ENCODE results near the gene B4GALNT4. TPM values are rescaled to one million over a fixed set of nuclear protein-coding genes. Genes with fewer than 3 reads are reported as not detected.

The B4GALNT4 gene
- total and polyA plus RNA-seq, 12 donors, result 0.09 to 1.7 (median 0.56) TPM; not detected in 3

- Histone ChIP-seq H3K9me3 (peaks cover 0 to 2% (median 0%) of the 10 kb centered on the region in 11 donors), H3K27ac (no peak overlapping the region), H3K36me3 (no peaks in the 10 kb centered on the region), H3K4me1 (no peaks in the 10 kb centered on the region), H3K27me3 (peaks cover 0 to 57% (median 8%) of the 10 kb centered on the region in 7 donors), H3K4me3 (no peak overlapping the region)
- 88 to 91% methylated on average over 9 to 14 of the region's 14 CpGs for WGBS, 2 donors
- peak in 1 of 2 donors; percentile 7 for DNase-seq
- no peak for ATAC-seq
- intact Hi-C loops (cut with DNase I), result no loop called here
- TF ChIP-seq, protein P1, sequence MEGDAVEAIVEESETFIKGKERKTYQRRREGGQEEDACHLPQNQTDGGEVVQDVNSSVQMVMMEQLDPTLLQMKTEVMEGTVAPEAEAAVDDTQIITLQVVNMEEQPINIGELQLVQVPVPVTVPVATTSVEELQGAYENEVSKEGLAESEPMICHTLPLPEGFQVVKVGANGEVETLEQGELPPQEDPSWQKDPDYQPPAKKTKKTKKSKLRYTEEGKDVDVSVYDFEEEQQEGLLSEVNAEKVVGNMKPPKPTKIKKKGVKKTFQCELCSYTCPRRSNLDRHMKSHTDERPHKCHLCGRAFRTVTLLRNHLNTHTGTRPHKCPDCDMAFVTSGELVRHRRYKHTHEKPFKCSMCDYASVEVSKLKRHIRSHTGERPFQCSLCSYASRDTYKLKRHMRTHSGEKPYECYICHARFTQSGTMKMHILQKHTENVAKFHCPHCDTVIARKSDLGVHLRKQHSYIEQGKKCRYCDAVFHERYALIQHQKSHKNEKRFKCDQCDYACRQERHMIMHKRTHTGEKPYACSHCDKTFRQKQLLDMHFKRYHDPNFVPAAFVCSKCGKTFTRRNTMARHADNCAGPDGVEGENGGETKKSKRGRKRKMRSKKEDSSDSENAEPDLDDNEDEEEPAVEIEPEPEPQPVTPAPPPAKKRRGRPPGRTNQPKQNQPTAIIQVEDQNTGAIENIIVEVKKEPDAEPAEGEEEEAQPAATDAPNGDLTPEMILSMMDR (IDR thresholded peaks at IDR 0.05), result no peak
Observed at GRCh38 chr11:380996-381395, 11.7 kb downstream of the B4GALNT4 start.

- intact Hi-C loops (cut with DNase I), result no loop called here
- no peak for ATAC-seq
Observed at GRCh38 chr11:381501-382072, 12.3 kb downstream of the B4GALNT4 start.

GRCh38 chr11:382081-382629 lies 12.9 kb downstream of the B4GALNT4 start:
- Histone ChIP-seq H3K9me3 (peaks cover 0 to 14% (median 8%) of the 10 kb centered on the region in 11 donors), H3K4me1 (no peaks in the 10 kb centered on the region), H3K36me3 (no peaks in the 10 kb centered on the region), H3K4me3 (no peak overlapping the region), H3K27me3 (peaks cover 0 to 56% (median 8%) of the 10 kb centered on the region in 7 donors), H3K27ac (no peak overlapping the region)
- WGBS, 2 donors, result 52 to 58% methylated on average over 11 of the region's 11 CpGs
- DNase-seq, result no peak
- TF ChIP-seq, protein P1 (IDR thresholded peaks at IDR 0.05), result no peak
- ATAC-seq, result no peak
- intact Hi-C loops (cut with DNase I), result no loop called here

More at GRCh38 chr11:381501-382072, 12.3 kb downstream of the B4GALNT4 start:
- H3K27me3 ChIP-seq, result peaks cover 0 to 57% (median 8%) of the 10 kb centered on the region in 7 donors
- no peak overlapping the region for H3K27ac ChIP-seq
- H3K9me3 ChIP-seq, result peaks cover 0 to 8% (median 4%) of the 10 kb centered on the region in 11 donors
- no peaks in the 10 kb centered on the region for H3K4me1 ChIP-seq
- TF ChIP-seq, protein P1 (IDR thresholded peaks at IDR 0.05), result no peak
- peak in 1 of 2 donors; percentile 7 for DNase-seq
- H3K4me3 ChIP-seq, result no peak overlapping the region
- WGBS, 2 donors, result 73 to 75% methylated on average over 26 to 31 of the region's 35 CpGs
- no peaks in the 10 kb centered on the region for H3K36me3 ChIP-seq

- no peak for DNase-seq
- intact Hi-C loops (cut with DNase I), result no loop called here
Observed at GRCh38 chr11:383431-383830, 14.1 kb downstream of the B4GALNT4 start.

More at GRCh38 chr11:383431-383830, 14.1 kb downstream of the B4GALNT4 start:
- Histone ChIP-seq H3K4me1 (no peaks in the 10 kb centered on the region), H3K4me3 (no peak overlapping the region), H3K9me3 (peaks cover 0 to 18% (median 8%) of the 10 kb centered on the region in 11 donors), H3K27ac (no peak overlapping the region), H3K36me3 (no peaks in the 10 kb centered on the region), H3K27me3 (peaks cover 0 to 45% (median 8%) of the 10 kb centered on the region in 7 donors)
- ATAC-seq, result no peak
- 91% methylated on average over 14 of the region's 14 CpGs for WGBS, 2 donors
- TF ChIP-seq, protein P1 (IDR thresholded peaks at IDR 0.05), result no peak

All from heart right ventricle (tissue), 16 donors.